IMR-90 (cell line): ENCODE measurements around the gene OSBPL9. TPM values are rescaled to one million over a fixed set of nuclear protein-coding genes. Genes with fewer than 3 reads are reported as not detected.

Source experiments
- ATAC-seq: fragments of 200-7000 bp; cut with Tn5 transposase; 2 replicates; pipeline ENCODE4 v1.9.1; 2020; ENCODE audit warnings: low read depth, mild to moderate bottlenecking, moderate library complexity
- BruUV-seq: library from RNA; stranded (reverse); fragments of 400-500 nt; replicated peaks from 2 replicates; lab custom pipeline; 2021; lab: Mats Ljungman, UMichigan
- CTCF ChIA-PET: fragments of 300-600 bp; formaldehyde crosslinking; extraction: SDS; loops from one replicate; lab custom pipeline; 2021; ENCODE audit warnings: antibody characterized with exemption; lab: Yijun Ruan, JAX
- POLR2A ChIA-PET: fragments of 300-600 bp; sonication (Branson Sonifier 250); formaldehyde crosslinking; loops from one replicate; lab custom pipeline; 2022; ENCODE audit warnings: antibody characterized with exemption; ENCODE audit not compliant: unreplicated experiment; lab: Charles Lee
- DNase-seq: peaks from one replicate; pipeline ENCODE4 v3.0.0; 2013
- H2AFZ ChIP-seq: replicated peaks from 2 replicates; pipeline ENCODE3; 2013; ENCODE audit warnings: low read length, mild to moderate bottlenecking; ENCODE audit not compliant: poor library complexity
- H2AK5ac ChIP-seq: 2 replicates; pipeline ENCODE4 v1.6.1; 2013; ENCODE audit warnings: low read depth, low read length, inconsistent platforms
- H2AK9ac ChIP-seq: replicated peaks from 2 replicates; pipeline ENCODE3; 2013; ENCODE audit warnings: mild to moderate bottlenecking, low read depth, low read length, moderate library complexity; ENCODE audit not compliant: poor library complexity
- H2BK120ac ChIP-seq: 2 replicates; pipeline ENCODE4 v1.6.1; 2013; ENCODE audit warnings: low read depth, low read length, inconsistent platforms
- H2BK15ac ChIP-seq: 3 replicates; pipeline ENCODE4 v1.6.1; 2013; ENCODE audit warnings: low read depth, low read length, inconsistent platforms
- H2BK20ac ChIP-seq: 2 replicates; pipeline ENCODE4 v1.6.1; 2013; ENCODE audit warnings: low read depth, mild to moderate bottlenecking, inconsistent platforms, low read length, moderate library complexity
- H2BK5ac ChIP-seq: 2 replicates; pipeline ENCODE4 v1.6.1; 2013; ENCODE audit warnings: mild to moderate bottlenecking, low read depth, low read length, inconsistent platforms; ENCODE audit not compliant: poor library complexity, severe bottlenecking
- H3K14ac ChIP-seq: replicated peaks from 2 replicates; pipeline ENCODE4 v1.6.1; 2013; ENCODE audit warnings: low read depth, low read length, inconsistent platforms
- H3K18ac ChIP-seq: 2 replicates; pipeline ENCODE4 v1.6.1; 2013; ENCODE audit warnings: low read depth, low read length, control low read depth
- H3K23ac ChIP-seq: 2 replicates; pipeline ENCODE4 v1.6.1; 2013; ENCODE audit warnings: low read depth, low read length, inconsistent platforms
- H3K27ac ChIP-seq: 2 replicates; pipeline ENCODE4 v1.5.1; 2013; ENCODE audit warnings: mild to moderate bottlenecking, control low read depth, low read length; ENCODE audit not compliant: insufficient read depth
- H3K27me3 ChIP-seq: 2 replicates; pipeline ENCODE4 v1.6.1; 2013; ENCODE audit warnings: low read length; ENCODE audit not compliant: control insufficient read depth, insufficient read depth
- H3K36me3 ChIP-seq: 2 replicates; pipeline ENCODE4 v1.6.1; 2013; ENCODE audit warnings: low read length, mixed read lengths; ENCODE audit not compliant: control insufficient read depth, insufficient read depth
- H3K4ac ChIP-seq: 2 replicates; pipeline ENCODE4 v1.6.1; 2013; ENCODE audit warnings: low read depth, low read length, inconsistent platforms
- H3K4me1 ChIP-seq: 2 replicates; pipeline ENCODE4 v1.6.1; 2013; ENCODE audit warnings: low read length, mixed read lengths; ENCODE audit not compliant: control insufficient read depth, insufficient read depth
- H3K4me2 ChIP-seq: 2 replicates; pipeline ENCODE4 v1.6.1; 2013; ENCODE audit warnings: low read depth, mild to moderate bottlenecking, control low read depth, low read length, moderate library complexity
- H3K4me3 ChIP-seq: 2 replicates; pipeline ENCODE4 v1.5.1; 2013; ENCODE audit warnings: low read depth, mild to moderate bottlenecking, control low read depth, low read length, moderate library complexity; ENCODE audit not compliant: insufficient read depth
- H3K56ac ChIP-seq: 2 replicates; pipeline ENCODE4 v1.6.1; 2013; ENCODE audit warnings: low read length, inconsistent platforms; ENCODE audit not compliant: insufficient read depth; ENCODE audit errors: extremely low read depth
- H3K79me1 ChIP-seq, 2 experiments: 2 replicates each; pipeline ENCODE4 v1.6.1; 2013; ENCODE audit warnings: low read length in 2 of 2, inconsistent platforms in 1 of 2, low read depth in 1 of 2
- H3K9ac ChIP-seq: 2 replicates; pipeline ENCODE4 v1.6.1; 2013; ENCODE audit warnings: low read depth, low read length, control low read depth
- H3K9me1 ChIP-seq: 2 replicates; pipeline ENCODE4 v1.6.1; 2013; ENCODE audit warnings: low read length, inconsistent platforms; ENCODE audit not compliant: insufficient read depth
- H3K9me3 ChIP-seq: 2 replicates; pipeline ENCODE4 v1.6.1; 2013; ENCODE audit warnings: low read length; ENCODE audit not compliant: control insufficient read depth, insufficient read depth
- H4K20me1 ChIP-seq: 2 replicates; pipeline ENCODE4 v1.6.1; 2013; ENCODE audit warnings: low read length, inconsistent platforms; ENCODE audit not compliant: insufficient read depth
- H4K5ac ChIP-seq: 2 replicates; pipeline ENCODE4 v1.6.1; 2013; ENCODE audit warnings: mild to moderate bottlenecking, low read depth, low read length, control low read depth
- H4K8ac ChIP-seq, 2 experiments: 2 replicates each; pipeline ENCODE4 v1.6.1; 2013; ENCODE audit warnings: low read depth in 2 of 2, low read length in 2 of 2, control low read depth in 1 of 2, inconsistent platforms in 1 of 2
- H4K91ac ChIP-seq: 2 replicates; pipeline ENCODE4 v1.6.1; 2013; ENCODE audit warnings: low read depth, low read length, inconsistent platforms; ENCODE audit not compliant: insufficient read depth
- CHD1 ChIP-seq: IDR thresholded peaks from 2 replicates; pipeline ENCODE4 v1.6.1; 2012; ENCODE audit warnings: low read depth, low read length, improper control_type of control experiment
- ELK1 ChIP-seq: fragments of 150-350 bp; IDR thresholded peaks from 2 replicates; pipeline ENCODE4 v1.6.1; 2016; ENCODE audit warnings: low read depth, mild to moderate bottlenecking, low read length, moderate library complexity, borderline replicate concordance
- MAFK ChIP-seq: IDR thresholded peaks from 2 replicates; pipeline ENCODE4 v1.6.1; 2012; ENCODE audit warnings: low read depth, low read length, improper control_type of control experiment
- POLR2A ChIP-seq: IDR thresholded peaks from 2 replicates; pipeline ENCODE4 v1.6.1; 2012; ENCODE audit warnings: mild to moderate bottlenecking, low read depth, low read length
- RCOR1 ChIP-seq: IDR thresholded peaks from 2 replicates; pipeline ENCODE4 v1.6.1; 2012; ENCODE audit warnings: mild to moderate bottlenecking, low read length, improper control_type of control experiment; ENCODE audit not compliant: insufficient replicate concordance
- SMC3 ChIP-seq: fragments of 150-350 bp; IDR thresholded peaks from 2 replicates; pipeline ENCODE4 v1.6.1; 2016; ENCODE audit warnings: low read depth, mild to moderate bottlenecking, antibody characterized with exemption, low read length, moderate library complexity
- WGBS, 2 experiments: methylation state at CpG; one replicate each; pipeline versions ENCODE4 v1.1.5 to v1.1.7; 2013; ENCODE audit warnings: missing lambda C conversion rate in 2 of 2; ENCODE audit not compliant: insufficient read length in 1 of 2; ENCODE audit errors: extremely low coverage in 2 of 2; 5-methylcytosine and 5-hydroxymethylcytosine counted together
- dilution Hi-C: fragments of 300-500 bp; cut with HindIII; formaldehyde crosslinking; loops from one replicate; pipeline ENCODE4 v1.14.3; 2018; ENCODE audit warnings: low sequenced_read_pairs; ENCODE audit not compliant: unreplicated experiment
- in situ Hi-C: fragments of 300-500 bp; cut with MboI; formaldehyde crosslinking; loops from 3 replicates; pipeline ENCODE4 v1.14.3; 2019; ENCODE audit warnings: low sequenced_read_pairs, inconsistent platforms, mixed read lengths
- intact Hi-C: fragments of 100-400 bp; cut with micrococcal nuclease; formaldehyde crosslinking; loops from 2 replicates; pipeline ENCODE4 v1.10.0; 2022
- polyA plus RNA-seq, 3 experiments: library from polyadenylated mRNA; depleted of rRNA; stranded (reverse); fragments of >200 nt; gene quantifications; 2 replicates each; pipeline ENCODE4 v1.2.3, GENCODE V29; 2012; ENCODE audit warnings: low replicate concordance in 1 of 3
- total RNA-seq: library from RNA; depleted of rRNA; stranded (reverse); fragments of >200 nt; gene quantifications from 2 replicates; pipeline ENCODE4 v1.2.3, GENCODE V29; 2012

The OSBPL9 gene
- total and polyA plus RNA-seq, 2 of the 4 experiments (the other 2 are of a cell fraction), result 51.4 to 127 TPM

- Histone ChIP-seq H4K20me1 (peaks cover 9% of the 10 kb centered on the region; the same call in 1 of the 2 replicates), H3K36me3 (no peaks in the 10 kb centered on the region), H3K14ac (no peak overlapping the region), H3K23ac (no peak overlapping the region), H2BK15ac (no peak overlapping the region), H4K5ac (no peak overlapping the region), H3K56ac (no peak overlapping the region), H3K18ac (no peak overlapping the region), H2BK120ac (no peak overlapping the region), H2AFZ (no peak overlapping the region), H2BK20ac (no peak overlapping the region), H4K8ac (no peak overlapping the region), H3K27ac (no peak overlapping the region), H2AK5ac (no peak overlapping the region), H3K4me3 (no peak overlapping the region), H3K9me1 (no peaks in the 10 kb centered on the region), H3K27me3 (no peaks in the 10 kb centered on the region), H3K4ac (no peak overlapping the region), H2BK5ac (no peak overlapping the region), H3K9ac (no peak overlapping the region), H2AK9ac (no peak overlapping the region), H3K4me2 (no peak overlapping the region), H3K4me1 (no peaks in the 10 kb centered on the region; the same call in 1 of the 2 replicates), H4K91ac (no peak overlapping the region), H3K79me1 (peaks cover 11 to 25% of the 10 kb centered on the region in 2 experiments), H3K9me3 (no peaks in the 10 kb centered on the region)
- DNase-seq (no peak), ATAC-seq (no peak)
- no CpG with 5 or more reads among the region's 1 CpG for WGBS, 2 experiments
- POLR2A ChIA-PET, result no interaction called here
- TF ChIP-seq MAFK (no peak), POLR2A (no peak), ELK1 (no peak), SMC3 (no peak), CHD1 (no peak), RCOR1 (no peak)
- in situ Hi-C loops (no loop called here), dilution Hi-C loops (no loop called here), intact Hi-C loops (no loop called here)
- no TSS peak for BruUV-seq
- CTCF ChIA-PET, result no interaction called here
Measured at GRCh38 chr1:51741121-51741681, 124.3 kb downstream of the OSBPL9 start.
